IPS-20b (cell line): ENCODE results near the gene GSC2.

Source experiments
- H3K27ac ChIP-seq: one replicate; pipeline ENCODE4 v1.5.1; 2013; ENCODE audit warnings: low read length
- H3K27me3 ChIP-seq: 2 replicates; pipeline ENCODE4 v1.6.1; 2013; ENCODE audit warnings: mild to moderate bottlenecking, low read length, inconsistent platforms; ENCODE audit not compliant: insufficient read depth
- H3K36me3 ChIP-seq: 2 replicates; pipeline ENCODE4 v1.6.1; 2013; ENCODE audit warnings: low read depth, mild to moderate bottlenecking, inconsistent platforms, low read length, moderate library complexity; ENCODE audit not compliant: insufficient read depth
- H3K4me1 ChIP-seq: 2 replicates; pipeline ENCODE4 v1.6.1; 2013; ENCODE audit warnings: mild to moderate bottlenecking, control low read depth, inconsistent platforms, low read length, moderate library complexity; ENCODE audit not compliant: insufficient read depth
- H3K4me3 ChIP-seq: 2 replicates; pipeline ENCODE4 v1.5.1; 2013; ENCODE audit warnings: mild to moderate bottlenecking, low read length, inconsistent platforms
- H3K9ac ChIP-seq: 2 replicates; pipeline ENCODE4 v1.6.1; 2013; ENCODE audit warnings: low read depth, mild to moderate bottlenecking, inconsistent platforms, low read length, moderate library complexity
- H3K9me3 ChIP-seq: 2 replicates; pipeline ENCODE4 v1.6.1; 2013; ENCODE audit warnings: mild to moderate bottlenecking, low read depth, low read length, inconsistent platforms; ENCODE audit not compliant: insufficient read depth

GSC2 gene

DNA sequence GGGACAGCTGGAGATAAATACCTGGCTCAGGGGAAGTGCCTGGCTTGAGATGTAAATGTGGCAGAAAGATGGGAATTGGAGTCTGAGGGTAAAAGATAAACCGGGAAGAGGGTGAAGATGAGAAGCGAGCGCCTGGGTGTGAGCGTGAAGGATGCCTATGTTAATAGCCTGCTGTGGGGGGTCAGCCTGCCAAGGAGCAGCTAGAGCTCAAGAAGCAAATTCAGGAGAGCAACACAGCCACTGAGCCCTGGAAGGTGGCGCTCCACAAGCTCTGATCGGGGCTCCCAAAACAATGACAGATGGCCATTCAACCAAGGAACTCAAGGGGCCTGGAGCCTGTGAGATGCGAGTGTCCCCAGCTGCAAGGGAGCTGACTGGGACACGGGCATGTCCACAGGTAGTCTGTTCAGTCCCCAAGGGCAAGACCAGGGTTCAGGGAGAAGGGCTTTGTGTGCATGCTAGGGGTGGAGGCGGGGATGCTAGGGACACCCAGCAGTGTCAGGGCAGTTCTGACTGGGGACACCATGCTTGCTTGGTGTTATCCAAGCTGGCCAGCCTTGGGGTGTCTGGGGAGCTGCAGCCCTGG lies 2.8 kb downstream of the GSC2 start:
- no peaks in the 10 kb centered on the region; the same call in 1 of the 2 replicates for H3K9me3 ChIP-seq
- H3K4me3 ChIP-seq = no peak overlapping the region
- H3K27ac ChIP-seq = no peak overlapping the region
- peaks cover 67% of the 10 kb centered on the region for H3K27me3 ChIP-seq
- no peaks in the 10 kb centered on the region for H3K4me1 ChIP-seq
- H3K36me3 ChIP-seq = peaks cover 4% of the 10 kb centered on the region
- H3K9ac ChIP-seq = no peak overlapping the region

DNA sequence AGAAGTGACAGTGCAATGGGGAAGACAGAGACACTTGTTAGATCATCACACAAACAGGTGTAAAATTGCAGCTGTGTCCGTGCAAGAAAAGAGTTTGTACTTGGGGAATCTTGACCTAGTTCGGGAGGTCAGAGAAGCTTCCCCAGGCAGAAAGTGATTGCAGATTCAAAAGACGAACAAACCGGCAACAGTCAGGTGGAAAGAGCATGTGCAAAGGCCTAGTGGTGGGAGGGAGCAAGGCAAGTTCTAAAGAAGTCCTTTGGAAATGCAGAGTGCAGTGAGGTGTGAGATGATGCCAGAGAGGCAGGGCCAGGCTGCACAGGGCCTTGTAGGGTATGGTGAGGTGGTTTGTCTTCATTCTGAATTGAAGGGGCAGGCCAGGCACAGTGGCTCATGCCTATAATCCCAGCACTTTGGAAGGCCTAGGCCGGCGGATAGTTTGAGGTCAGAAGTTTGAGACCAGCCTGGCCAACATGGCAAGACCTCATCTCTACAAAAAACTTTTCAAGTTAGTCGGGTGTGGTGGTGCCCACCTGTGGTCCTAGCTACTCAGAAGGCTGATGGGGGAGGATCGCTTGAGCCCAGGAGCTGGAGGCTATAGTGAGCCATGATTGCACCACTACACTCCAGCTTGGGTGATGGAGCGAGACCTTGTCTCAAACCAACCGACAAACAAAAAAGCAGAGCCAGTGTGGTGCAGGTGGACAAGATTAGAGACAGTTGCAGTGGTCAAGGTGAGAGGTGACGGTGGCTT lies 3.7 kb downstream of the GSC2 start:
- H3K9ac ChIP-seq = no peak overlapping the region
- H3K4me3 ChIP-seq = no peak overlapping the region
- H3K27ac ChIP-seq = no peak overlapping the region
- H3K4me1 ChIP-seq = no peaks in the 10 kb centered on the region
- H3K9me3 ChIP-seq = no peaks in the 10 kb centered on the region
- H3K36me3 ChIP-seq = peaks cover 13% of the 10 kb centered on the region
- peaks cover 58% of the 10 kb centered on the region for H3K27me3 ChIP-seq

- peaks cover 35% of the 10 kb centered on the region for H3K27me3 ChIP-seq
- H3K4me1 ChIP-seq = no peaks in the 10 kb centered on the region
- no peak overlapping the region for H3K27ac ChIP-seq
- H3K4me3 ChIP-seq = peak overlapping the region; percentile 96
- H3K9me3 ChIP-seq = no peaks in the 10 kb centered on the region
- peak overlapping the region; percentile 79; the same call in 1 of the 2 replicates for H3K9ac ChIP-seq
- H3K36me3 ChIP-seq = peaks cover 37% of the 10 kb centered on the region
Observed at GRCh38 chr22:19143967-19144400, 6.1 kb downstream of the GSC2 start.

DNA sequence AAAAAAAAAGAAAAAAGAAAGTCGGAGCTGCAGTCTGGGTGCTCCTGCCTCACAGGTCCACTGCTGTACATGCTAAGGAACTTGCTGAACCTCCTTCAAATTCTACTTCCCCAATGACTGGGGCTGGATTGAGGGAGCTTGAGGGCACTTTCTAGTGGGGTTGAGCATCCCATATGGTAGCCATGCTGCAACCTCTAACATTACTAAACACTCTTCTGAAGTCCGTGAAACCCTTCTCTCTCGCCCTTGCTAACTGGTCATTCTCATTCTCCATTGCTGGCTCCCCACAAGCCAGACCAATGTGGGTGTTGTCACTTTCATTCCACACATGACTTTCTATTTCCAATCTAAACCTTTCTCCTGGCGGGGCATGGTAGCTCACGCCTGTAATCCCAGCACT lies 6.9 kb downstream of the GSC2 start:
- Histone ChIP-seq H3K4me1 (no peaks in the 10 kb centered on the region), H3K27ac (no peak overlapping the region), H3K4me3 (no peak overlapping the region; the same call in 1 of the 2 replicates), H3K9ac (no peak overlapping the region), H3K9me3 (no peaks in the 10 kb centered on the region), H3K36me3 (peaks cover 45% of the 10 kb centered on the region), H3K27me3 (peaks cover 27% of the 10 kb centered on the region)

- Histone ChIP-seq H3K4me3 (no peak overlapping the region), H3K9me3 (no peaks in the 10 kb centered on the region), H3K9ac (no peak overlapping the region), H3K27ac (no peak overlapping the region), H3K27me3 (peaks cover 19% of the 10 kb centered on the region), H3K36me3 (peaks cover 53% of the 10 kb centered on the region), H3K4me1 (no peaks in the 10 kb centered on the region)
Observed at GRCh38 chr22:19142394-19142793, 7.7 kb downstream of the GSC2 start.

DNA sequence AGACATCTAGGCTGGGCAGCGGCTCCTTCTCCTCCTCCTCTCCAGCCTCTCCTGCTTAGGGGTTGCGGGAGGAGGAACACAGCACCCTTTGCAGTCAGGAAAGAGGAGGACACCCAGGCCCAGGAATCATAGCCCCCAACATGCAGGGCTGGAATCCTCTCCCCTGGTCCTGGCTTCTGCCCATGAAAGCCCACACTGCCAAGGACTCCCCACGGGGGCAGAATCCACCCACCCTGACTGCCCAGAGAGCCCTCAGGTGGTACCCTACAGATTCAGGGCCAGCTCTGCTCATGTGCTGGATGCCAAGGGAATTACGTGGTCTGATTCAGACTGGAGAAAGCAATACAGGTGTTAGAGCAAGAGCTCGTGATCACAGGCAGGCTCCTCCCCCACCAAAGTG lies 10.1 kb downstream of the GSC2 start:
- Histone ChIP-seq H3K36me3 (peaks cover 74% of the 10 kb centered on the region), H3K27me3 (no peaks in the 10 kb centered on the region), H3K4me1 (no peaks in the 10 kb centered on the region), H3K9me3 (no peaks in the 10 kb centered on the region), H3K9ac (no peak overlapping the region), H3K4me3 (no peak overlapping the region), H3K27ac (no peak overlapping the region)

- Histone ChIP-seq H3K4me1 (no peaks in the 10 kb centered on the region), H3K27ac (no peak overlapping the region), H3K36me3 (peaks cover 83% of the 10 kb centered on the region), H3K4me3 (no peak overlapping the region), H3K27me3 (no peaks in the 10 kb centered on the region), H3K9ac (no peak overlapping the region), H3K9me3 (no peaks in the 10 kb centered on the region)
Observed at GRCh38 chr22:19139001-19139356, 11.1 kb downstream of the GSC2 start.

DNA sequence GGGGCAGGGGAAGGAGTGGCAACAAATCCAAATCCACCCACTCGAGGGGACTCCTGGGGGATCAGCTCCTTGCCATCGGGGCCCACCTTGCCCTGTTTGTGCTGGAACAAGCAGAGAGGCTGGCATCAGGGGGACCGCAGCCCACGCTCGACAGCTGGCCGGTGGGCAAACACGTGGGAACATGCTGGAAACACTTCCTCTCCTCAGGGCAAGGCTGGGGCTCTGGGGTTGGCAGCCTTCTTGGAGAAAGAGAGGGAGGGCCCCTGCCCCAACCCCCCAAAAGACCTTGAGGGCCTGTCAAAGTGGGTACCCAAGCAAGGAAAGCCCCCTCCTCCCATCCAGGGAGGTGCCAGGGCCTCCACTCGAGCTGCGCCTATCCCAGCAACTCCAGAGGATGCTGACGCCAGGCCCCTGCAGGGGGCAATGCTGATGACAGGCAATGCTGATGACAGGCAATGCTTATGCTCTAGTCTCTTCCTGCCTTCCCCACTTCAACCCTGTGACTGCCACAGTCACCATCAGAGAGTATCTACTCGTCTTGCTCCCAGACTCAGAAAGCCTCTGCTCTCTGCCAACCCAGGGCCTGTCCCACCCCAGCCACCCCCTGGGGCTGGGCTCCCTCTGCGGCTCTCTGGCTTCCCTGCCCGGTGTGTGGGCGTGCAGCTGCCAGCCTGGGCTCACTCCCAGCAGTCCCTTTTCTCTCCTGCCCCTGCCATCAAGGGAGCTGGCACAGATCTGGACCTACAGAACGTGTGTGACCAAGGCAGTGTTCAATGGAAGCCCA lies 11.7 kb downstream of the GSC2 start:
- Histone ChIP-seq H3K4me1 (no peaks in the 10 kb centered on the region), H3K9ac (no peak overlapping the region), H3K27me3 (no peaks in the 10 kb centered on the region), H3K9me3 (no peaks in the 10 kb centered on the region), H3K36me3 (peaks cover 89% of the 10 kb centered on the region), H3K27ac (no peak overlapping the region), H3K4me3 (no peak overlapping the region)

DNA sequence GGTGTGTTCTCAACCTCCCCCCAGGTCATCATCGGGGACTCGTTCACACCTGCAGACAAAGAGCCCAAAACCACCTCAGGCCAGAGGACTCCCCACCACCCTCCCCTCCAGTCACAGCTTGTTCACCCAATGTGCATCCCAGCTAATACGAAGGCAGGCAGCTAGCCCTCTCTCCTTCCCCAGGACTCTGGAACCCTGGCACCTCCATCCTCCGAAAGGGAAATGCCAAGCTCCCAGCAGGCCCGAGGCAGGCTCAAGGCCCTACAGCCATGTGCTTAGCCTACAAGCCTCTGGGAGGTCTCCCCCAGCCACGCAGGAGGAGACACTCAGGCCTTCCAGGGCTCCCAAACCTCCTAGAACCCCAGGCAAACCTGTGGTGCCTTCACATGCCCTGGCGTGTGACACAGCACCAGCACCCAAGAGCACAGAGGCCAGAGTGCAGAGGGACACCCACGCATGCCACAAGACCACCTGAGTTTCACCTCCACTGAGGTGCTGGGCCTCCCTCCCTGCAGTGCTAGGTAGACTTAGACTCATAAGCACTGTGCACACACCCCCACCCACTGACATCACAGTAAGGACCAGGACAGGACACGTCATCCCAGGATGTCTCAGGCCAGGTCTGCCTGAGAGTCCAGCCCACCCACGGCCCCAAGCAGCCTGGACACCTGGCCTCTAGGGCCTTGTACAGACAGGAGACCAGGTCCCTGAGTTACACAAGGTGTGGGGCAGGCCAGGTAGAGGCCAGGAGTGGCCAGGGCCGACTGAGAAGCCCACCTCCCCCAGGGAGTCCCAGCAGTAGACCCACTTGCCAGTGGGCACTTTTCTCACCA lies 12.5 kb downstream of the GSC2 start:
- Histone ChIP-seq H3K36me3 (peaks cover 94% of the 10 kb centered on the region), H3K27ac (no peak overlapping the region)

GRCh38 chr22:19136915-19137314 lies 13.2 kb downstream of the GSC2 start:
- no peaks in the 10 kb centered on the region for H3K27me3 ChIP-seq
- H3K9ac ChIP-seq = no peak overlapping the region
- H3K27ac ChIP-seq = no peak overlapping the region
- peaks cover 89% of the 10 kb centered on the region for H3K36me3 ChIP-seq
- no peaks in the 10 kb centered on the region for H3K4me1 ChIP-seq
- no peak overlapping the region for H3K4me3 ChIP-seq
- H3K9me3 ChIP-seq = no peaks in the 10 kb centered on the region

More for the DNA sequence above, 12.5 kb downstream of the GSC2 start:
- Histone ChIP-seq H3K9ac (no peak overlapping the region), H3K27me3 (no peaks in the 10 kb centered on the region), H3K9me3 (no peaks in the 10 kb centered on the region), H3K4me3 (no peak overlapping the region), H3K4me1 (no peaks in the 10 kb centered on the region)

- no peak overlapping the region for H3K4me3 ChIP-seq
- H3K9ac ChIP-seq = no peak overlapping the region
- no peaks in the 10 kb centered on the region for H3K27me3 ChIP-seq
- H3K36me3 ChIP-seq = peaks cover 69% of the 10 kb centered on the region
- no peaks in the 10 kb centered on the region for H3K9me3 ChIP-seq
- H3K27ac ChIP-seq = no peak overlapping the region
- no peaks in the 10 kb centered on the region for H3K4me1 ChIP-seq
Observed at GRCh38 chr22:19134874-19135273, 15.2 kb downstream of the GSC2 start.
